ENCODE measurements around the gene APEH.

GRCh38 chr3:49716691-49717210, 42.6 kb downstream of the APEH start:
- no peak for TF ChIP-seq CTCF (tag by site-specific recombination; IDR thresholded peaks at IDR 0.05)
- no peak for TF ChIP-seq SP3 (tag by site-specific recombination; IDR thresholded peaks at IDR 0.05)
- no peak for TF ChIP-seq SETDB1 (IDR thresholded peaks at IDR 0.05; ENCODE audit: insufficient read length, low read length)
- no peak for TF ChIP-seq ZNF175 (tag by site-specific recombination; IDR thresholded peaks at IDR 0.05)
